Lower leg skin (tissue), 3 donors: ENCODE data around the gene SREBF1.

Experiments
- POLR2A ChIP-seq, 2 donors: fragments of 450-650 bp; IDR thresholded peaks; one replicate each; pipeline ENCODE4 v1.6.1; 2016 to 2017; ENCODE audit warnings: antibody characterized with exemption in 2 of 2, mild to moderate bottlenecking in 1 of 2, moderate library complexity in 1 of 2
- TF ChIP-seq, protein P1 (sequence below), 3 donors: fragments of 450-650 bp; IDR thresholded peaks; one replicate each; pipeline ENCODE4 v1.5.1; 2016; ENCODE audit warnings: antibody characterized with exemption in 3 of 3, mild to moderate bottlenecking in 3 of 3, moderate library complexity in 2 of 3

- TF ChIP-seq, protein P1, sequence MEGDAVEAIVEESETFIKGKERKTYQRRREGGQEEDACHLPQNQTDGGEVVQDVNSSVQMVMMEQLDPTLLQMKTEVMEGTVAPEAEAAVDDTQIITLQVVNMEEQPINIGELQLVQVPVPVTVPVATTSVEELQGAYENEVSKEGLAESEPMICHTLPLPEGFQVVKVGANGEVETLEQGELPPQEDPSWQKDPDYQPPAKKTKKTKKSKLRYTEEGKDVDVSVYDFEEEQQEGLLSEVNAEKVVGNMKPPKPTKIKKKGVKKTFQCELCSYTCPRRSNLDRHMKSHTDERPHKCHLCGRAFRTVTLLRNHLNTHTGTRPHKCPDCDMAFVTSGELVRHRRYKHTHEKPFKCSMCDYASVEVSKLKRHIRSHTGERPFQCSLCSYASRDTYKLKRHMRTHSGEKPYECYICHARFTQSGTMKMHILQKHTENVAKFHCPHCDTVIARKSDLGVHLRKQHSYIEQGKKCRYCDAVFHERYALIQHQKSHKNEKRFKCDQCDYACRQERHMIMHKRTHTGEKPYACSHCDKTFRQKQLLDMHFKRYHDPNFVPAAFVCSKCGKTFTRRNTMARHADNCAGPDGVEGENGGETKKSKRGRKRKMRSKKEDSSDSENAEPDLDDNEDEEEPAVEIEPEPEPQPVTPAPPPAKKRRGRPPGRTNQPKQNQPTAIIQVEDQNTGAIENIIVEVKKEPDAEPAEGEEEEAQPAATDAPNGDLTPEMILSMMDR (IDR thresholded peaks at IDR 0.05) = no peak
- no peak for TF ChIP-seq POLR2A (IDR thresholded peaks at IDR 0.05)
Observed at GRCh38 chr17:17882082-17882581, 45.3 kb upstream of the SREBF1 start.
